DOHH2 (cell line): Measurements from ENCODE around the gene ACTMAP.

ENCODE experiments used
- H3F3A ChIP-seq: fragments of 200-600 bp; sonication (generic), shearing (Covaris generic); 2 replicates; pipeline ENCODE4 v1.6.0; 2016; ENCODE audit warnings: antibody characterized with exemption, mild to moderate bottlenecking; ENCODE audit not compliant: control insufficient read depth, insufficient read depth
- H3K27ac ChIP-seq: fragments of 200-600 bp; sonication (generic); 2 replicates; pipeline ENCODE4 v1.5.1; 2014; ENCODE audit warnings: low read depth, mild to moderate bottlenecking, low read length, moderate library complexity
- H3K27me3 ChIP-seq: fragments of 200-600 bp; sonication (generic); 2 replicates; pipeline ENCODE4 v1.6.1; 2014; ENCODE audit warnings: mild to moderate bottlenecking, low read length, mixed read lengths; ENCODE audit not compliant: control insufficient read depth
- H3K36me3 ChIP-seq: fragments of 200-600 bp; sonication (generic); 2 replicates; pipeline ENCODE4 v1.6.1; 2014; ENCODE audit warnings: mild to moderate bottlenecking, low read length, moderate library complexity, mixed read lengths; ENCODE audit not compliant: control insufficient read depth
- H3K4me1 ChIP-seq: fragments of 200-600 bp; sonication (generic); 2 replicates; pipeline ENCODE4 v1.6.1; 2014; ENCODE audit warnings: mild to moderate bottlenecking, low read length, mixed read lengths; ENCODE audit not compliant: control insufficient read depth
- H3K4me2 ChIP-seq: fragments of 200-600 bp; sonication (generic); 2 replicates; pipeline ENCODE4 v1.6.0; 2014; ENCODE audit warnings: mild to moderate bottlenecking, low read length, moderate library complexity
- H3K4me3 ChIP-seq: fragments of 200-600 bp; sonication (generic); 2 replicates; pipeline ENCODE4 v1.5.1; 2014; ENCODE audit warnings: mild to moderate bottlenecking, low read length, mixed read lengths
- H3K79me2 ChIP-seq: fragments of 200-600 bp; sonication (generic); 2 replicates; pipeline ENCODE4 v1.6.1; 2014; ENCODE audit warnings: mild to moderate bottlenecking, low read length, mixed read lengths; ENCODE audit not compliant: control insufficient read depth
- H3K9me2 ChIP-seq: fragments of 200-600 bp; sonication (generic); replicated peaks from 2 replicates; pipeline ENCODE4 v1.6.1; 2014; ENCODE audit warnings: mild to moderate bottlenecking, low read length, mixed read lengths; ENCODE audit not compliant: control insufficient read depth
- H3K9me3 ChIP-seq: fragments of 200-600 bp; sonication (generic); 2 replicates; pipeline ENCODE4 v1.6.1; 2014; ENCODE audit warnings: antibody characterized with exemption, low read length, mixed read lengths; ENCODE audit not compliant: control insufficient read depth, insufficient read depth
- H4K20me1 ChIP-seq: fragments of 200-600 bp; sonication (generic); 2 replicates; pipeline ENCODE4 v1.6.0; 2014; ENCODE audit warnings: low read depth, mild to moderate bottlenecking, antibody characterized with exemption, low read length, moderate library complexity; ENCODE audit not compliant: control insufficient read depth, insufficient read depth
- EZH2phosphoT487 ChIP-seq: fragments of 200-600 bp; sonication (generic); IDR thresholded peaks from 2 replicates; pipeline ENCODE4 v1.6.1; 2017; ENCODE audit warnings: borderline replicate concordance, mild to moderate bottlenecking, antibody characterized with exemption, low read length, moderate library complexity, mixed read lengths
- TF ChIP-seq, protein P1 (sequence below): fragments of 200-600 bp; sonication (generic); IDR thresholded peaks from one replicate; pipeline ENCODE4 v1.5.1; 2014; ENCODE audit warnings: antibody characterized with exemption, mild to moderate bottlenecking, low read depth, low read length; ENCODE audit not compliant: poor library complexity, severe bottlenecking

The ACTMAP gene

DNA sequence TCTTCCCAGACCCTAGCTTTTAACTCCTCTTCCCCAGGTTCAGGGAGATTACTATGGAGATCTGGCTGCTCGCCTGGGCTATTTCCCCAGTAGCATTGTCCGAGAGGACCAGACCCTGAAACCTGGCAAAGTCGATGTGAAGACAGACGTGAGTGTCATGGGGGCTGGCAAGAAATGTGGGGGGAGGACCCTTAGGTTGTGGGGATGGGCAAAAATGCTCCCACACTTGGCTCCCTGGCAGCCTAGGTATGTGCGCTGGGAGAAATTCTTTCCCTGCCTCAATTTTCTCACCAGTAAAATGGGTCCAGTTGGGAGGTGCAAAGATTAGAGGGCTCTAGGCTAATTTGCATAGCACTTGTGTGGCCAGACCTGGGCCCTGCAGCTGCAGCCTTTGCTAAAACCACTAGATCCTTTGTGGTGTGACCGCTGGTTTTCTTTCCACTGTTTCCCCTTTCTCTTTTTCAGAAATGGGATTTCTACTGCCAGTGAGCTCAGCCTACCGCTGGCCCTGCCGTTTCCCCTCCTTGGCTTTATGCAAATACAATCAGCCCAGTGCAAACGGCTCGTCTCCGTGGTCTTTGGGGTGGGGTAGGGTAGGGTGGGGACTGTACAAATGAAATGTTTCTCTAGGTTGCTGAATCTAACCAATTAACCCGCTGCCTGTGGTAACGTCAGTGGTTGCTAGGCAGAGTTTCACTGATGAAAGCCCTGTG, 26.8 kb upstream of the ACTMAP start:
- Histone ChIP-seq H3K27me3 (no peaks in the 10 kb centered on the region), H3K79me2 (peaks cover 12% of the 10 kb centered on the region), H3K4me1 (peaks cover 51% of the 10 kb centered on the region), H4K20me1 (no peaks in the 10 kb centered on the region), H3K4me3 (peak overlapping the region; percentile 89), H3K27ac (peak overlapping the region; percentile 99), H3K9me3 (no peaks in the 10 kb centered on the region), H3K9me2 (no peaks in the 10 kb centered on the region), H3K36me3 (peaks cover 6% of the 10 kb centered on the region; the same call in 1 of the 2 replicates), H3F3A (peaks cover 18% of the 10 kb centered on the region), H3K4me2 (peak overlapping the region; percentile 99)
- TF ChIP-seq, protein P1, sequence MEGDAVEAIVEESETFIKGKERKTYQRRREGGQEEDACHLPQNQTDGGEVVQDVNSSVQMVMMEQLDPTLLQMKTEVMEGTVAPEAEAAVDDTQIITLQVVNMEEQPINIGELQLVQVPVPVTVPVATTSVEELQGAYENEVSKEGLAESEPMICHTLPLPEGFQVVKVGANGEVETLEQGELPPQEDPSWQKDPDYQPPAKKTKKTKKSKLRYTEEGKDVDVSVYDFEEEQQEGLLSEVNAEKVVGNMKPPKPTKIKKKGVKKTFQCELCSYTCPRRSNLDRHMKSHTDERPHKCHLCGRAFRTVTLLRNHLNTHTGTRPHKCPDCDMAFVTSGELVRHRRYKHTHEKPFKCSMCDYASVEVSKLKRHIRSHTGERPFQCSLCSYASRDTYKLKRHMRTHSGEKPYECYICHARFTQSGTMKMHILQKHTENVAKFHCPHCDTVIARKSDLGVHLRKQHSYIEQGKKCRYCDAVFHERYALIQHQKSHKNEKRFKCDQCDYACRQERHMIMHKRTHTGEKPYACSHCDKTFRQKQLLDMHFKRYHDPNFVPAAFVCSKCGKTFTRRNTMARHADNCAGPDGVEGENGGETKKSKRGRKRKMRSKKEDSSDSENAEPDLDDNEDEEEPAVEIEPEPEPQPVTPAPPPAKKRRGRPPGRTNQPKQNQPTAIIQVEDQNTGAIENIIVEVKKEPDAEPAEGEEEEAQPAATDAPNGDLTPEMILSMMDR: no peak

DNA sequence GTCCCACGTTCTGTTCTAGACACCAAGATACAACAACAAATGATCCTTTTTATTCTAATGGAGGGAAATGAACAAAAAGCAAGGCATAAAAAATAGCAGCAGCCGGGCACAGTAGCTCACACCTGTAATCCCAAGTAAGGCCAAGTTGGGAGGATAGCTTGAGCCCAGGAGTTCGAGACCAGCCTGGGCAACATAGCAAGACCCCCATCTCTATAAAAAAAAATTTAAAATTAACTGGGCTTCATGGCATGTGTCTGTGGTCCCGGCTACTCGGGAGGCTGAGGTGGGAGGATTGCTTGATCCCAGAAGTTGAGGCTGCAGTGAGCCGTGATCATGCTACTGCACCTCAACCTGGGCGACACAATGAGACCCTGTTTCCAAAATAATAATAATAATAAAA, 26.1 kb upstream of the ACTMAP start:
- Histone ChIP-seq H3K4me3 (peak overlapping the region; percentile 89), H3F3A (peaks cover 18% of the 10 kb centered on the region), H3K4me1 (peaks cover 51% of the 10 kb centered on the region), H3K27me3 (no peaks in the 10 kb centered on the region), H3K9me3 (no peaks in the 10 kb centered on the region), H3K79me2 (peaks cover 12% of the 10 kb centered on the region), H3K36me3 (peaks cover 6% of the 10 kb centered on the region; the same call in 1 of the 2 replicates), H3K4me2 (peak overlapping the region; percentile 99), H3K27ac (peak overlapping the region; percentile 99), H4K20me1 (no peaks in the 10 kb centered on the region), H3K9me2 (no peaks in the 10 kb centered on the region)
- TF ChIP-seq EZH2phosphoT487: no peak
- TF ChIP-seq, protein P1: no peak

DNA sequence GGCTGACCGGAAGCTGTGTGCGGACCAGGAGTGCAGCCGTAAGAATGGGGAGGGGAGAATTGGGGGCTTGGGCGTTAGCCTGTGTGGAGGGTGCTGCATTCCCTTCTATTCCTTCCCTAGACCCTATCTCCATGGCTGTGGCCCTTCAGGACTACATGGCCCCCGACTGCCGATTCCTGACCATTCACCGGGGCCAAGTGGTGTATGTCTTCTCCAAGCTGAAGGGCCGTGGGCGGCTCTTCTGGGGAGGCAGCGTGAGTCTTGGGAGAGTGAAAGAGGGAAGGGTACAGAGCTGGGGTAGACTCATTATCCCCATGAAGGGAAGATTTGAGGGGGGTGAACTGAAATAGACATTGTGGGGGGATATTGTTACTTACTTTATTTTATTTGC, 25.4 kb upstream of the ACTMAP start:
- H3K4me3 ChIP-seq: no peak overlapping the region
- no peaks in the 10 kb centered on the region for H3K9me2 ChIP-seq
- no peaks in the 10 kb centered on the region for H3K27me3 ChIP-seq
- no peaks in the 10 kb centered on the region for H4K20me1 ChIP-seq
- H3K36me3 ChIP-seq: peaks cover 6% of the 10 kb centered on the region; the same call in 1 of the 2 replicates
- H3K9me3 ChIP-seq: peaks cover 4% of the 10 kb centered on the region; the same call in 1 of the 2 replicates
- H3K79me2 ChIP-seq: peaks cover 12% of the 10 kb centered on the region
- no peak for TF ChIP-seq EZH2phosphoT487
- TF ChIP-seq, protein P1: no peak
- peaks cover 51% of the 10 kb centered on the region for H3K4me1 ChIP-seq
- H3K27ac ChIP-seq: no peak overlapping the region
- no peak overlapping the region for H3K4me2 ChIP-seq
- peaks cover 23% of the 10 kb centered on the region for H3F3A ChIP-seq
